ENCODE data around the gene MIA.

GRCh38 chr19:40733149-40733548, 42.2 kb upstream of the MIA start:
- TF ChIP-seq CTCF (conservative IDR thresholded peaks at IDR 0.05; ENCODE audit: low read depth, low read length) (no peak), EZH2 (IDR thresholded peaks at IDR 0.05; ENCODE audit: borderline replicate concordance, low read depth, low read length, poor library complexity, severe bottlenecking) (no peak)
